Stimulated activated naive B cell treated with anti-CD40 and anti-IgM and Interleukin-4, amounts not matched to agents 10 μg/mL and 1 μg/mL and 100 μg/mL, for 72 hours (primary cell): ENCODE results near the gene CDH23.

Experiments used
- ATAC-seq, 2 donors: fragments of 150-1000 bp; cut with Tn5 transposase; replicated peaks; 2 replicates each; pipeline ENCODE4 v1.10.0; 2021; ENCODE audit warnings: moderate library complexity in 1 of 2
- DNase-seq: peaks from one replicate; pipeline ENCODE4 v3.0.0; 2021
- H3K27ac Mint-ChIP-seq: one replicate; pipeline ENCODE4 v1.8.0; 2022; ENCODE audit warnings: mild to moderate bottlenecking, mixed read lengths
- H3K27me3 Mint-ChIP-seq, 2 donors: one replicate each; pipeline ENCODE4 v1.8.0; 2022; ENCODE audit warnings: mixed read lengths in 2 of 2
- H3K36me3 Mint-ChIP-seq, 2 donors: one replicate each; pipeline ENCODE4 v1.8.0; 2022; ENCODE audit warnings: mixed read lengths in 2 of 2, mild to moderate bottlenecking in 1 of 2
- H3K4me1 Mint-ChIP-seq, 2 donors: one replicate each; pipeline ENCODE4 v1.8.0; 2022; ENCODE audit warnings: mixed read lengths in 2 of 2, mild to moderate bottlenecking in 1 of 2
- H3K4me3 Mint-ChIP-seq, 2 donors: one replicate each; pipeline ENCODE4 v1.8.0; 2022; ENCODE audit warnings: mild to moderate bottlenecking in 2 of 2, mixed read lengths in 2 of 2, moderate library complexity in 1 of 2
- H3K9me3 Mint-ChIP-seq, 2 donors: one replicate each; pipeline ENCODE4 v1.8.0; 2022; ENCODE audit warnings: mixed read lengths in 2 of 2, mild to moderate bottlenecking in 1 of 2

CDH23 gene

GRCh38 chr10:71582506-71583475, 186.1 kb downstream of the CDH23 start:
- Mint-ChIP-seq H3K4me3 (no peak overlapping the region), H3K4me1 (no peaks in the 10 kb centered on the region), H3K27ac (no peak overlapping the region), H3K9me3 (no peaks in the 10 kb centered on the region), H3K27me3 (peaks cover 10 to 16% of the 10 kb centered on the region in 2 donors), H3K36me3 (no peaks in the 10 kb centered on the region)
- no peak for DNase-seq
- no peak for ATAC-seq

- H3K9me3 Mint-ChIP-seq: no peaks in the 10 kb centered on the region
- DNase-seq: no peak
- H3K4me3 Mint-ChIP-seq: no peak overlapping the region
- ATAC-seq: no peak
- no peaks in the 10 kb centered on the region for H3K36me3 Mint-ChIP-seq
- H3K27me3 Mint-ChIP-seq: peaks cover 14 to 15% of the 10 kb centered on the region in 2 donors
- no peaks in the 10 kb centered on the region for H3K4me1 Mint-ChIP-seq
- no peak overlapping the region for H3K27ac Mint-ChIP-seq
Observed at GRCh38 chr10:71584461-71584860, 187.7 kb downstream of the CDH23 start.

- no peak overlapping the region for H3K4me3 Mint-ChIP-seq
- peaks cover 9 to 14% of the 10 kb centered on the region in 2 donors for H3K27me3 Mint-ChIP-seq
- no peaks in the 10 kb centered on the region for H3K9me3 Mint-ChIP-seq
- ATAC-seq: no peak
- H3K36me3 Mint-ChIP-seq: no peaks in the 10 kb centered on the region
- DNase-seq: no peak
- no peak overlapping the region for H3K27ac Mint-ChIP-seq
- no peaks in the 10 kb centered on the region for H3K4me1 Mint-ChIP-seq
Observed at GRCh38 chr10:71584902-71585563, 188.3 kb downstream of the CDH23 start.

GRCh38 chr10:71585564-71586290, 189.0 kb downstream of the CDH23 start:
- no peaks in the 10 kb centered on the region for H3K9me3 Mint-ChIP-seq
- no peaks in the 10 kb centered on the region for H3K4me1 Mint-ChIP-seq
- DNase-seq (no peak), ATAC-seq (no peak)
- peaks cover 6 to 14% of the 10 kb centered on the region in 2 donors for H3K27me3 Mint-ChIP-seq
- no peaks in the 10 kb centered on the region for H3K36me3 Mint-ChIP-seq
- no peak overlapping the region for H3K4me3 Mint-ChIP-seq
- no peak overlapping the region for H3K27ac Mint-ChIP-seq

GRCh38 chr10:71587941-71588573, 191.3 kb downstream of the CDH23 start:
- H3K27ac Mint-ChIP-seq: no peak overlapping the region
- H3K27me3 Mint-ChIP-seq: peaks cover 6 to 9% of the 10 kb centered on the region in 2 donors
- peaks cover 0 to 2% of the 10 kb centered on the region in 2 donors for H3K4me1 Mint-ChIP-seq
- no peaks in the 10 kb centered on the region for H3K9me3 Mint-ChIP-seq
- DNase-seq (no peak), ATAC-seq (no peak)
- H3K4me3 Mint-ChIP-seq: no peak overlapping the region
- H3K36me3 Mint-ChIP-seq: no peaks in the 10 kb centered on the region

GRCh38 chr10:71588685-71589084, 192.0 kb downstream of the CDH23 start:
- Mint-ChIP-seq H3K36me3 (no peaks in the 10 kb centered on the region), H3K9me3 (no peaks in the 10 kb centered on the region), H3K27me3 (peaks cover 6 to 9% of the 10 kb centered on the region in 2 donors), H3K27ac (no peak overlapping the region), H3K4me1 (peaks cover 0 to 2% of the 10 kb centered on the region in 2 donors), H3K4me3 (no peak overlapping the region)
- no peak for DNase-seq
- ATAC-seq: no peak

- ATAC-seq (no peak), DNase-seq (no peak)
- H3K9me3 Mint-ChIP-seq: no peaks in the 10 kb centered on the region
- no peak overlapping the region for H3K4me3 Mint-ChIP-seq
- H3K36me3 Mint-ChIP-seq: no peaks in the 10 kb centered on the region
- peaks cover 0 to 2% of the 10 kb centered on the region in 2 donors for H3K4me1 Mint-ChIP-seq
- peaks cover 6 to 9% of the 10 kb centered on the region in 2 donors for H3K27me3 Mint-ChIP-seq
- no peak overlapping the region for H3K27ac Mint-ChIP-seq
Observed at GRCh38 chr10:71589617-71590551, 193.2 kb downstream of the CDH23 start.

GRCh38 chr10:71590781-71591350, 194.1 kb downstream of the CDH23 start:
- H3K27me3 Mint-ChIP-seq: peaks cover 9 to 12% of the 10 kb centered on the region in 2 donors
- no peaks in the 10 kb centered on the region for H3K9me3 Mint-ChIP-seq
- no peaks in the 10 kb centered on the region for H3K36me3 Mint-ChIP-seq
- H3K4me3 Mint-ChIP-seq: no peak overlapping the region
- no peak for ATAC-seq
- DNase-seq: no peak
- no peak overlapping the region for H3K27ac Mint-ChIP-seq
- peaks cover 0 to 2% of the 10 kb centered on the region in 2 donors for H3K4me1 Mint-ChIP-seq

- no peak for ATAC-seq
- H3K27ac Mint-ChIP-seq: no peak overlapping the region
- H3K27me3 Mint-ChIP-seq: peaks cover 0 to 6% of the 10 kb centered on the region in 2 donors
- no peaks in the 10 kb centered on the region for H3K36me3 Mint-ChIP-seq
- no peaks in the 10 kb centered on the region for H3K9me3 Mint-ChIP-seq
- peaks cover 7 to 10% of the 10 kb centered on the region in 2 donors for H3K4me1 Mint-ChIP-seq
- H3K4me3 Mint-ChIP-seq: no peak overlapping the region
- DNase-seq: no peak
Observed at GRCh38 chr10:71594934-71595571, 198.3 kb downstream of the CDH23 start.

GRCh38 chr10:71595649-71596048, 198.9 kb downstream of the CDH23 start:
- H3K36me3 Mint-ChIP-seq: no peaks in the 10 kb centered on the region
- peaks cover 7 to 10% of the 10 kb centered on the region in 2 donors for H3K4me1 Mint-ChIP-seq
- H3K27me3 Mint-ChIP-seq: peaks cover 0 to 6% of the 10 kb centered on the region in 2 donors
- H3K4me3 Mint-ChIP-seq: no peak overlapping the region
- no peak for ATAC-seq
- no peak overlapping the region for H3K27ac Mint-ChIP-seq
- no peak for DNase-seq
- no peaks in the 10 kb centered on the region for H3K9me3 Mint-ChIP-seq

- Mint-ChIP-seq H3K4me1 (peaks cover 5 to 10% of the 10 kb centered on the region in 2 donors), H3K9me3 (no peaks in the 10 kb centered on the region), H3K27me3 (peaks cover 0 to 6% of the 10 kb centered on the region in 2 donors), H3K27ac (no peak overlapping the region), H3K4me3 (no peak overlapping the region), H3K36me3 (no peaks in the 10 kb centered on the region)
- no peak for ATAC-seq
- no peak for DNase-seq
Observed at GRCh38 chr10:71596127-71596526, 199.4 kb downstream of the CDH23 start.

- DNase-seq (no peak), ATAC-seq (no peak)
- H3K9me3 Mint-ChIP-seq: no peaks in the 10 kb centered on the region
- no peak overlapping the region for H3K4me3 Mint-ChIP-seq
- no peaks in the 10 kb centered on the region for H3K36me3 Mint-ChIP-seq
- H3K4me1 Mint-ChIP-seq: peaks cover 5 to 10% of the 10 kb centered on the region in 2 donors
- H3K27ac Mint-ChIP-seq: peak overlapping the region; percentile 42
- H3K27me3 Mint-ChIP-seq: peaks cover 0 to 6% of the 10 kb centered on the region in 2 donors
Observed at GRCh38 chr10:71596759-71597158, 200.0 kb downstream of the CDH23 start.
